Uterus (tissue), 2 donors: ENCODE data around the gene DNAJB12.

Experiments used
- POLR2A ChIP-seq, 2 donors: fragments of 450-650 bp; IDR thresholded peaks; one replicate each; pipeline ENCODE4 v1.6.1; 2016; ENCODE audit warnings: antibody characterized with exemption in 2 of 2, mild to moderate bottlenecking in 1 of 2, moderate library complexity in 1 of 2
- TF ChIP-seq, protein P1 (sequence below), 4 experiments: fragments of 200-600 bp in 2 of 4; fragments of 450-650 bp in 2 of 4; sonication (generic) in 2 of 4; IDR thresholded peaks; one replicate each; pipeline ENCODE4 v1.5.1; 2016 to 2019; ENCODE audit warnings: antibody characterized with exemption in 4 of 4, mild to moderate bottlenecking in 2 of 4, moderate library complexity in 1 of 4

DNA sequence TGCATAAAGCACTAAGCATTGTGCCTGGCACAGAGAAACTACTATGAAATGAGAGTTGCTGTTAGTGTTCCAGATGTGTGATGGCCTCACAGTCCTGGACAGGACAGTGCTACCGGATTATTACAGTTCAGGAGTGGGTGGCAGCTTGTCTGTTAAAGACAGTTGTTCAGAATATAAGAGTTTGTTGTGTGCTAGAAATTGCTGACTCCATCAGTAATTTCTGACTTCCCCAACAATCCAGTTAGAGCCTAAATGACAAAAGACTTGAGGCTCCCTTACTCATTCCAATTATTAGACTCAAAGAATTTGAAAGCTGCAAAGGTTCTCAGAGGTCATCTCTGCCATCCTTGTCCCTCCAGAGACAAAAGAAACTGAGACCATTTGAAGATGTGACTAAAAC, 34.3 kb upstream of the DNAJB12 start:
- TF ChIP-seq, protein P1, sequence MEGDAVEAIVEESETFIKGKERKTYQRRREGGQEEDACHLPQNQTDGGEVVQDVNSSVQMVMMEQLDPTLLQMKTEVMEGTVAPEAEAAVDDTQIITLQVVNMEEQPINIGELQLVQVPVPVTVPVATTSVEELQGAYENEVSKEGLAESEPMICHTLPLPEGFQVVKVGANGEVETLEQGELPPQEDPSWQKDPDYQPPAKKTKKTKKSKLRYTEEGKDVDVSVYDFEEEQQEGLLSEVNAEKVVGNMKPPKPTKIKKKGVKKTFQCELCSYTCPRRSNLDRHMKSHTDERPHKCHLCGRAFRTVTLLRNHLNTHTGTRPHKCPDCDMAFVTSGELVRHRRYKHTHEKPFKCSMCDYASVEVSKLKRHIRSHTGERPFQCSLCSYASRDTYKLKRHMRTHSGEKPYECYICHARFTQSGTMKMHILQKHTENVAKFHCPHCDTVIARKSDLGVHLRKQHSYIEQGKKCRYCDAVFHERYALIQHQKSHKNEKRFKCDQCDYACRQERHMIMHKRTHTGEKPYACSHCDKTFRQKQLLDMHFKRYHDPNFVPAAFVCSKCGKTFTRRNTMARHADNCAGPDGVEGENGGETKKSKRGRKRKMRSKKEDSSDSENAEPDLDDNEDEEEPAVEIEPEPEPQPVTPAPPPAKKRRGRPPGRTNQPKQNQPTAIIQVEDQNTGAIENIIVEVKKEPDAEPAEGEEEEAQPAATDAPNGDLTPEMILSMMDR (IDR thresholded peaks at IDR 0.05): no peak
- TF ChIP-seq POLR2A (IDR thresholded peaks at IDR 0.05): no peak
